H9 (cell line): ENCODE measurements around the gene LLGL2. TPM values are rescaled to one million over a fixed set of nuclear protein-coding genes. Genes with fewer than 3 reads are reported as not detected.

Source experiments
- DNase-seq: peaks from one replicate; pipeline ENCODE4 v3.0.0-alpha.2; 2017
- H2AFZ ChIP-seq: one replicate; pipeline ENCODE4 v1.6.1; 2013; ENCODE audit warnings: mild to moderate bottlenecking, low read length, control low read depth, moderate library complexity
- H2AK5ac ChIP-seq: 2 replicates; pipeline ENCODE4 v1.6.1; 2013; ENCODE audit warnings: low read length, control low read depth, mixed read lengths; ENCODE audit not compliant: insufficient read length
- H2BK120ac ChIP-seq: one replicate; pipeline ENCODE4 v1.6.1; 2013; ENCODE audit warnings: low read depth, mild to moderate bottlenecking, low read length, control low read depth, inconsistent platforms; ENCODE audit not compliant: poor library complexity, severe bottlenecking
- H2BK12ac ChIP-seq: 2 replicates; pipeline ENCODE4 v1.6.1; 2013; ENCODE audit warnings: low read length, control low read depth, mixed read lengths, low read depth; ENCODE audit not compliant: insufficient read length
- H2BK15ac ChIP-seq: 2 replicates; pipeline ENCODE4 v1.6.1; 2013; ENCODE audit warnings: low read depth, low read length, control low read depth
- H2BK20ac ChIP-seq: one replicate; pipeline ENCODE4 v1.6.1; 2013; ENCODE audit warnings: low read depth, mild to moderate bottlenecking, low read length, control low read depth, inconsistent platforms; ENCODE audit not compliant: poor library complexity, severe bottlenecking
- H2BK5ac ChIP-seq: 2 replicates; pipeline ENCODE4 v1.6.1; 2013; ENCODE audit warnings: low read length, control low read depth, mixed read lengths; ENCODE audit not compliant: insufficient read length
- H3K14ac ChIP-seq: 2 replicates; pipeline ENCODE4 v1.6.1; 2013; ENCODE audit warnings: low read length, control low read depth; ENCODE audit not compliant: insufficient read depth
- H3K18ac ChIP-seq: 2 replicates; pipeline ENCODE4 v1.6.1; 2013; ENCODE audit warnings: low read depth, mild to moderate bottlenecking, mixed read lengths, low read length, control low read depth; ENCODE audit not compliant: insufficient read length
- H3K23ac ChIP-seq: 2 replicates; pipeline ENCODE4 v1.6.1; 2013; ENCODE audit warnings: low read length, control low read depth, mixed read lengths, low read depth; ENCODE audit not compliant: insufficient read length
- H3K23me2 ChIP-seq: 2 replicates; pipeline ENCODE4 v1.6.1; 2013; ENCODE audit warnings: low read depth, mild to moderate bottlenecking, mixed read lengths, low read length, control low read depth; ENCODE audit not compliant: insufficient read length, poor library complexity, severe bottlenecking
- H3K27ac ChIP-seq: 2 replicates; pipeline ENCODE4 v1.5.1; 2013; ENCODE audit warnings: low read length, control low read depth, mixed read lengths, low read depth; ENCODE audit not compliant: insufficient read length
- H3K27me3 ChIP-seq: 2 replicates; pipeline ENCODE4 v1.6.1; 2013; ENCODE audit warnings: low read length, control low read depth, inconsistent platforms; ENCODE audit not compliant: insufficient read depth
- H3K4ac ChIP-seq: 2 replicates; pipeline ENCODE4 v1.6.1; 2013; ENCODE audit warnings: low read depth, mild to moderate bottlenecking, control low read depth, inconsistent platforms, low read length, moderate library complexity
- H3K4me1 ChIP-seq: 2 replicates; pipeline ENCODE4 v1.6.1; 2013; ENCODE audit warnings: low read length, control low read depth, inconsistent platforms; ENCODE audit not compliant: insufficient read depth
- H3K4me2 ChIP-seq: 2 replicates; pipeline ENCODE4 v1.6.1; 2013; ENCODE audit warnings: low read length, control low read depth, mixed read lengths; ENCODE audit not compliant: insufficient read length, insufficient read depth
- H3K56ac ChIP-seq: 2 replicates; pipeline ENCODE4 v1.6.1; 2013; ENCODE audit warnings: low read depth, mild to moderate bottlenecking, mixed read lengths, low read length, control low read depth; ENCODE audit not compliant: insufficient read length
- H3K79me1 ChIP-seq: 2 replicates; pipeline ENCODE4 v1.6.1; 2013; ENCODE audit warnings: low read depth, mild to moderate bottlenecking, moderate library complexity, low read length, control low read depth, inconsistent platforms; ENCODE audit not compliant: insufficient read depth, poor library complexity, severe bottlenecking
- H3K79me2 ChIP-seq: 2 replicates; pipeline ENCODE4 v1.6.1; 2013; ENCODE audit warnings: low read length, control low read depth, inconsistent platforms; ENCODE audit not compliant: insufficient read depth
- H3K9ac ChIP-seq: 2 replicates; pipeline ENCODE4 v1.6.1; 2013; ENCODE audit warnings: low read length, control low read depth, mixed read lengths; ENCODE audit not compliant: insufficient read length; ENCODE audit errors: extremely low read depth
- H3K9me3 ChIP-seq: one replicate; pipeline ENCODE4 v1.6.1; 2013; ENCODE audit warnings: low read depth, low read length, inconsistent platforms; ENCODE audit not compliant: control insufficient read depth
- H3T11ph ChIP-seq: one replicate; pipeline ENCODE4 v1.6.1; 2013; ENCODE audit warnings: mild to moderate bottlenecking, low read length, control low read depth, inconsistent platforms
- H4K20me1 ChIP-seq: one replicate; pipeline ENCODE4 v1.6.1; 2013; ENCODE audit not compliant: control insufficient read depth, insufficient read length, insufficient read depth
- H4K5ac ChIP-seq: 2 replicates; pipeline ENCODE4 v1.6.1; 2013; ENCODE audit warnings: low read depth, mild to moderate bottlenecking, mixed read lengths, low read length, control low read depth; ENCODE audit not compliant: insufficient read length
- H4K8ac ChIP-seq: replicated peaks from 2 replicates; pipeline ENCODE4 v1.6.1; 2013; ENCODE audit warnings: low read length, control low read depth, mixed read lengths, low read depth; ENCODE audit not compliant: insufficient read length
- H4K91ac ChIP-seq: 2 replicates; pipeline ENCODE4 v1.6.1; 2013; ENCODE audit warnings: low read depth, mild to moderate bottlenecking, moderate library complexity, mixed read lengths, low read length, control low read depth; ENCODE audit not compliant: insufficient read length
- H3K27ac Mint-ChIP-seq, 3 experiments: 2 replicates in 2 of 3; 3 replicates in 1 of 3; pipeline ENCODE4 v1.8.0; 2020 to 2021; ENCODE audit warnings: mixed read lengths in 3 of 3, mild to moderate bottlenecking in 1 of 3, moderate library complexity in 1 of 3
- H3K27me3 Mint-ChIP-seq: 2 replicates; pipeline ENCODE4 v1.8.0; 2021; ENCODE audit warnings: low read depth, mild to moderate bottlenecking, moderate library complexity, mixed read lengths
- H3K36me3 Mint-ChIP-seq, 3 experiments: 2 replicates in 2 of 3; 3 replicates in 1 of 3; pipeline ENCODE4 v1.8.0; 2020 to 2021; ENCODE audit warnings: low read depth in 3 of 3, mixed read lengths in 3 of 3; ENCODE audit not compliant: insufficient read depth in 1 of 3
- H3K4me1 Mint-ChIP-seq, 2 experiments: 2 replicates each; pipeline ENCODE4 v1.8.0; 2020; ENCODE audit warnings: mixed read lengths in 2 of 2
- H3K4me3 Mint-ChIP-seq, 2 experiments: 2 replicates in 1 of 2; 3 replicates in 1 of 2; pipeline ENCODE4 v1.8.0; 2020 to 2021; ENCODE audit warnings: mild to moderate bottlenecking in 2 of 2, mixed read lengths in 2 of 2, moderate library complexity in 1 of 2
- H3K9me3 Mint-ChIP-seq, 2 experiments: 2 replicates in 1 of 2; 3 replicates in 1 of 2; pipeline ENCODE4 v1.8.0; 2020; ENCODE audit warnings: mild to moderate bottlenecking in 2 of 2, mixed read lengths in 2 of 2, moderate library complexity in 1 of 2
- WGBS: extraction: QIAGEN DNeasy Blood & Tissue Kit; methylation state at CpG from one replicate; pipeline ENCODE4 v1.1.7; 2013; ENCODE audit warnings: missing lambda C conversion rate, low lambda C conversion rate, mixed read lengths; ENCODE audit not compliant: insufficient read length; ENCODE audit errors: extremely low coverage; 5-methylcytosine and 5-hydroxymethylcytosine counted together
- total RNA-seq: library from RNA; stranded (reverse); gene quantifications from 2 replicates; pipeline ENCODE4 v1.2.1, GENCODE V29; 2021
- TF ChIP-seq, protein P1 (sequence below): fragments of 200-600 bp; sonication (generic); conservative IDR thresholded peaks from 3 replicates; pipeline ENCODE4 v1.8.0; 2021; ENCODE audit warnings: antibody characterized with exemption, mild to moderate bottlenecking

The LLGL2 gene
- total RNA-seq, 1 experiment from 2014 or later, result 90.4 TPM

GRCh38 chr17:75596320-75597087 is 71.0 kb downstream of the LLGL2 start:
- Histone ChIP-seq H3K23ac (no peak overlapping the region), H3K27me3 (no peaks in the 10 kb centered on the region), H3T11ph (no peak overlapping the region), H4K8ac (no peak overlapping the region), H2BK120ac (no peak overlapping the region), H2BK15ac (no peak overlapping the region), H3K9me3 (no peaks in the 10 kb centered on the region), H3K4me2 (no peak overlapping the region), H3K56ac (no peak overlapping the region), H2AK5ac (no peak overlapping the region), H3K18ac (no peak overlapping the region), H4K91ac (no peak overlapping the region), H2BK5ac (no peak overlapping the region), H3K14ac (no peak overlapping the region; the same call in 1 of the 2 replicates), H4K20me1 (no peaks in the 10 kb centered on the region), H4K5ac (no peak overlapping the region), H3K79me1 (no peaks in the 10 kb centered on the region), H3K4me1 (no peaks in the 10 kb centered on the region), H3K79me2 (no peaks in the 10 kb centered on the region), H3K4ac (no peak overlapping the region), H2BK20ac (no peak overlapping the region), H2BK12ac (no peak overlapping the region), H2AFZ (no peak overlapping the region), H3K23me2 (no peaks in the 10 kb centered on the region), H3K9ac (no peak overlapping the region), H3K27ac (no peak overlapping the region)
- Mint-ChIP-seq H3K27ac (peak overlapping the region in 1 of 3 experiments; percentile 44; a peak in 1 of 7 replicates), H3K9me3 (no peaks in the 10 kb centered on the region), H3K36me3 (no peaks in the 10 kb centered on the region), H3K27me3 (peaks cover 1% of the 10 kb centered on the region; the same call in 1 of the 2 replicates), H3K4me3 (no peak overlapping the region), H3K4me1 (no peaks in the 10 kb centered on the region)
- DNase-seq, result peak; percentile 31
- TF ChIP-seq, protein P1, sequence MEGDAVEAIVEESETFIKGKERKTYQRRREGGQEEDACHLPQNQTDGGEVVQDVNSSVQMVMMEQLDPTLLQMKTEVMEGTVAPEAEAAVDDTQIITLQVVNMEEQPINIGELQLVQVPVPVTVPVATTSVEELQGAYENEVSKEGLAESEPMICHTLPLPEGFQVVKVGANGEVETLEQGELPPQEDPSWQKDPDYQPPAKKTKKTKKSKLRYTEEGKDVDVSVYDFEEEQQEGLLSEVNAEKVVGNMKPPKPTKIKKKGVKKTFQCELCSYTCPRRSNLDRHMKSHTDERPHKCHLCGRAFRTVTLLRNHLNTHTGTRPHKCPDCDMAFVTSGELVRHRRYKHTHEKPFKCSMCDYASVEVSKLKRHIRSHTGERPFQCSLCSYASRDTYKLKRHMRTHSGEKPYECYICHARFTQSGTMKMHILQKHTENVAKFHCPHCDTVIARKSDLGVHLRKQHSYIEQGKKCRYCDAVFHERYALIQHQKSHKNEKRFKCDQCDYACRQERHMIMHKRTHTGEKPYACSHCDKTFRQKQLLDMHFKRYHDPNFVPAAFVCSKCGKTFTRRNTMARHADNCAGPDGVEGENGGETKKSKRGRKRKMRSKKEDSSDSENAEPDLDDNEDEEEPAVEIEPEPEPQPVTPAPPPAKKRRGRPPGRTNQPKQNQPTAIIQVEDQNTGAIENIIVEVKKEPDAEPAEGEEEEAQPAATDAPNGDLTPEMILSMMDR, result no peak
- WGBS, result no CpG with 5 or more reads among the region's 17 CpGs
